ENCODE data around the gene EMID1.

The EMID1 gene

DNA sequence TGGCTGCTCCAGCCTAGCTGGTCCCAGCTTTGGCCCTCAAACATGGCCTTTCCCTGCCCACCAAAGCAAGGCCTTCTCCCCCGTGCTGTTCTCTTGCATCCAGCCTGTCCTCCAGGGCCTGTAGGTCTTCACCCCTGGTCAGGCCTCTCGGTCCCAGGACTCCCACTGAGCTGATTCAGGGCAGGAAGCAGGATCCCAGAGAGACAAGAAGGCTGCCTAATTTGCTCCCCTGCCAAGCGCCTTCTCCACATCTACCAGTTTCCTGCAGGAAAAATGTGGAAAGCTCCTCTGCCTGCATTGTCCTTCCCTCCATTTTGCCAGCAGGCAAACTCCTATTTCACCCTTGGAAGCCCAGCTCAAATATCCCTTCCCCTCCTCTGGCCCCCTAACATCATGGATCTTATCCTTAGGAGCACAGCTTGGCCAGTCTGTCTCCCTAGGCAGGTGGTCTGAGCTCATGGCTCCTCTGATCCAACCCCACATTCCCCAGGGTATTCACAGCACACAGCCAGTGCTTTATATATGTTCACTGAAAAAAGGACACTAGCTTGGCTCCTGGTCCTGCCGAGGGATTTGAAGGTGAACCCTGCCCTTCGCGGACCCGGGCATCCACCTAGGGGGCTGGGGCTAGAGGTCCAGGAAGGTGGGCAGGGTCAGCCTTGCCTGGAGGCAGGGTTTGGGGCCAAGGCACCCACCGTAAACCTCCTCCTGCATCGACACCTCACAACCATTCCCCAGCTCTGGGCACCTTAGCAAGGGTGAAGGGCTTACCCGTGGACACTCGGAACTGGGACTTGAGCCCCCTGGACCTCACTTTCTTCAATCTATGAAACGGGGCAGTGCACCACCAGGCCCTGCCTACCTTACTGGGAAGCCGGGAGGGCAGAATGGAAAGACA, 61.1 kb downstream of the EMID1 start:
- TF ChIP-seq MYC (IDR thresholded peaks at IDR 0.05; ENCODE audit: low read depth, low read length), result no peak
- no peak for TF ChIP-seq POLR2A (IDR thresholded peaks at IDR 0.05; ENCODE audit: extremely low read depth, insufficient read length)
- no peak for TF ChIP-seq MAX (IDR thresholded peaks at IDR 0.05; ENCODE audit: low read depth, low read length)
- no peak for TF ChIP-seq CTCF (IDR thresholded peaks at IDR 0.05; ENCODE audit: low read depth, low read length)
- peak overlapping the region; percentile 93 for H3K4me3 ChIP-seq (ENCODE audit: low read depth, low read length)
- DNase-seq (ENCODE audit: low read depth), result peak; percentile 39

DNA sequence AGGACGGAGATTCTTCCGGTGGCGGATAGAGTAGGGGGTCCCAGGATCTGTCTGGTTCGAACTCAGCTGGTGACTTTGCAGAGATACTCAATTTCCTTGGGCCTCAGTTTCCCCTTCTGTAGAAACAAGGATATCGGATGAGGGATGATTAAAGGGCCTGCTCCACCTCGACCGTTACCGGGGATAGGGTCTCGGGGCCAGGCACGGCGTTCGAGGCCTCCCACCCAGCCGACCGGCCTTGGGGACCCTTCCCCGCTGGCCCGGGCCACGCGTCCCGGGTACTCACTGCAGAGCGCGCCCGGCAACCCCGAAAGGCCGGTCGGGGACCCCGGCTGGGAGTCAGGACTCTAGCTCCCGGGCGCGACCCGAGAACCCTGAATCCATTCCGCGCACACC, 61.8 kb downstream of the EMID1 start:
- DNase-seq (ENCODE audit: low read depth), result no peak
- no peak for TF ChIP-seq POLR2A (IDR thresholded peaks at IDR 0.05; ENCODE audit: extremely low read depth, insufficient read length)
- no peak for TF ChIP-seq MAX (IDR thresholded peaks at IDR 0.05; ENCODE audit: low read depth, low read length)
- no peak for TF ChIP-seq CTCF (IDR thresholded peaks at IDR 0.05; ENCODE audit: low read depth, low read length)
- no peak for TF ChIP-seq MYC (IDR thresholded peaks at IDR 0.05; ENCODE audit: low read depth, low read length)
- H3K4me3 ChIP-seq (ENCODE audit: low read depth, low read length), result peak overlapping the region; percentile 93

DNA sequence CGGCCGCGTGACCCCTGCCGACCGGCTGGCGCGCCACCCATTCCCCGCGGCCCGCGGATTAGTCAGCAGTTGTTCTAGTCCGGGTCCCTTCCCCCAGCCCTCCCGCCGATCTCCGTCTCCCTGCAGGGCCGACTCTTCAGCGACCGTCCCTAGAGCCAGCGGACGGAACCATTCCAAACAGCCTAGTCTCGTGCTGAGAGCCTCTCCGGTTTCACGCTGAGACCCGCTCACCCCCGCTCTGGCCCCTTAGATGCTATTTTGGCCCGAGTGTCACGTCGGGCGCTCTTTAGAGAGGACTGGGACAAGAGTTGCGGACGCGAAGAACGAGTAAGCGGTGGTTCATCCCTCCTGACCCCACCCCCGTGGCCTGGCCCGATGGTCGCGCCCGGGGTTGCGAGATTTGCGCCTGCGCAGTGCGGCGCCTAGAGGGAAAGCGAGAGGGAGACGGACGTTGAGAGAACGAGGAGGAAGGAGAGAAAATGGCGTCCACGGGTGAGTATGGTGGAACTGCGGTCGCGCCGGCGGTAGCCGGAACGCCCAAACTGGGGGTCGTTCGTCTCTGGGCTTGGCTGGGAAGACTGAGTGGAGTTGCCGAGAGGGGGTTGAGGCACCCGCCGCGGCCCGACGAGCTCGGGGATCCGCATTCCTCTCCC, 62.3 kb downstream of the EMID1 start, which contains the start of the genes EWSR1 and RHBDD3:
Gene EWSR1, plus strand, starts transcription at position 411 of the 653 bp plus-strand sequence. Its CDS starts 69 bp downstream, at position 480.
Gene RHBDD3, minus strand, starts transcription at position 124 of the 653 bp plus-strand sequence. CDS start 2,355 bp downstream, outside the sequence.
- H3K4me3 ChIP-seq (ENCODE audit: low read depth, low read length), result peak within 1 kb of the TSS; percentile 93
- TF ChIP-seq POLR2A (IDR thresholded peaks at IDR 0.05; ENCODE audit: extremely low read depth, insufficient read length) (peak; percentile 61), MYC (IDR thresholded peaks at IDR 0.05; ENCODE audit: low read depth, low read length) (peak; percentile 60), CTCF (IDR thresholded peaks at IDR 0.05; ENCODE audit: low read depth, low read length) (no peak), MAX (IDR thresholded peaks at IDR 0.05; ENCODE audit: low read depth, low read length) (peak; percentile 61)
- DNase-seq (ENCODE audit: low read depth), result peak; percentile 97

- DNase-seq (ENCODE audit: low read depth), result peak; percentile 69
- H3K4me3 ChIP-seq (ENCODE audit: low read depth, low read length), result peak overlapping the region; percentile 93
- TF ChIP-seq MYC (IDR thresholded peaks at IDR 0.05; ENCODE audit: low read depth, low read length) (peak; percentile 37; the same call in 1 of the 2 replicates), MAX (IDR thresholded peaks at IDR 0.05; ENCODE audit: low read depth, low read length) (no peak; the same call in 1 of the 2 replicates)
These were observed 63.0 kb downstream of the EMID1 start for GRCh38 chr22:29268511-29269229.

DNA sequence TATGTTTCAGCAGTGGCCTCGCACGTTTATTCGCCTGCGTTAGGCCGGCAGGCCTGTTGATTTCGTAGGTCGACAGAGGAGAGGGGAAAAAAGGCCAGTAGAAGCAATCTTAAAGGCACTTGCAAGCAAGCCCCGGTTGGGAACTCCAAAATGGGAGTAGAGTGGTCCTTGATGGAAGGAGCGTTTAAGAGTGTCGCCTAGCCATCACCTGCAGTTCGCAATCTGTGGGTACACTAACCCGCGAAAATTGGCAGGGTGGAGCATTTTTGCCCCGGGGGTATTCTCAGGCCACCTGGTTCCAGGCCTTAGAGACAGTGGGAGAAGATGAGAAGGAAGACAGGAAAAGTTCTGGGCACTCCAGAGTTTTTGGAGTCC, 63.5 kb downstream of the EMID1 start:
- DNase-seq (ENCODE audit: low read depth), result no peak
- no peak for TF ChIP-seq CTCF (IDR thresholded peaks at IDR 0.05; ENCODE audit: low read depth, low read length)
- TF ChIP-seq MYC (IDR thresholded peaks at IDR 0.05; ENCODE audit: low read depth, low read length), result no peak
- no peak for TF ChIP-seq POLR2A (IDR thresholded peaks at IDR 0.05; ENCODE audit: extremely low read depth, insufficient read length)
- TF ChIP-seq MAX (IDR thresholded peaks at IDR 0.05; ENCODE audit: low read depth, low read length), result no peak
- H3K4me3 ChIP-seq (ENCODE audit: low read depth, low read length), result peak overlapping the region; percentile 93

All from NB4 (cell line).